Activated CD8-positive, alpha-beta memory T cell treated with anti-CD3 and anti-CD28 coated beads for 48 hours (primary cell): ENCODE data around the gene ZNF774.
A peak's percentile ranks its signal among the peaks of the same experiment; 100 is the strongest.
"Not testable (repeated sequence)": the region's sequence is repeated elsewhere in the genome, so short reads cannot be mapped to it uniquely, and the experiment has no call there.

Source experiments
- DNase-seq, 3 experiments: peaks; one replicate each; pipeline ENCODE4 v3.0.0-alpha.2; 2020; ENCODE audit warnings: low read depth in 2 of 3, low spot score in 2 of 3

The ZNF774 gene

GRCh38 chr15:90388462-90389380 lies 36.6 kb downstream of the ZNF774 start:
- DNase-seq: peak in 2 of 3 experiments; percentile 44 to 46

- no peak for DNase-seq
Observed at GRCh38 chr15:90389513-90389912, 37.4 kb downstream of the ZNF774 start.

GRCh38 chr15:90393040-90393439 lies 41.0 kb downstream of the ZNF774 start:
- DNase-seq: no peak

GRCh38 chr15:90394074-90394473 lies 42.0 kb downstream of the ZNF774 start:
- DNase-seq: no peak

GRCh38 chr15:90394748-90395442 lies 42.8 kb downstream of the ZNF774 start:
- no peak for DNase-seq

- DNase-seq: no peak
Observed at GRCh38 chr15:90396321-90396720, 44.2 kb downstream of the ZNF774 start.

GRCh38 chr15:90400005-90400758 lies 48.1 kb downstream of the ZNF774 start:
- DNase-seq: no peak

GRCh38 chr15:90400759-90401314 lies 48.8 kb downstream of the ZNF774 start:
- no peak for DNase-seq

GRCh38 chr15:90401495-90401894 lies 49.4 kb downstream of the ZNF774 start:
- no peak for DNase-seq

- no peak for DNase-seq
Observed at GRCh38 chr15:90402223-90402622, 50.1 kb downstream of the ZNF774 start.

GRCh38 chr15:90402767-90403166 lies 50.7 kb downstream of the ZNF774 start:
- DNase-seq: no peak

GRCh38 chr15:90405055-90405607 lies 53.0 kb downstream of the ZNF774 start:
- no peak for DNase-seq

GRCh38 chr15:90407336-90407735 lies 55.3 kb downstream of the ZNF774 start:
- no peak for DNase-seq

GRCh38 chr15:90407871-90408317 lies 55.8 kb downstream of the ZNF774 start:
- DNase-seq: no peak

GRCh38 chr15:90408657-90409056 lies 56.6 kb downstream of the ZNF774 start:
- no peak for DNase-seq

GRCh38 chr15:90409587-90409986 lies 57.5 kb downstream of the ZNF774 start:
- not testable (repeated sequence) for DNase-seq

GRCh38 chr15:90410316-90410715 lies 58.2 kb downstream of the ZNF774 start:
- not testable (repeated sequence) for DNase-seq

- DNase-seq: no peak
Observed at GRCh38 chr15:90411176-90411575, 59.1 kb downstream of the ZNF774 start.
